K562 (cell line): ENCODE measurements around the gene MTF1. TPM values are rescaled to one million over a fixed set of nuclear protein-coding genes. Genes with fewer than 3 reads are reported as not detected.
A peak's percentile ranks its signal among the peaks of the same experiment; 100 is the strongest.

Source experiments
- ATAC-seq: fragments of 200-7000 bp; cut with Tn5 transposase; 3 replicates; pipeline ENCODE4 v1.9.1; 2020; ENCODE audit warnings: moderate library complexity
- BruUV-seq: library from RNA; stranded (reverse); fragments of 400-500 nt; replicated peaks from 2 replicates; lab custom pipeline; 2021; lab: Mats Ljungman, UMichigan
- CTCF ChIA-PET: fragments of 300-600 bp; formaldehyde crosslinking; extraction: SDS; loops from one replicate; lab custom pipeline; 2021; ENCODE audit warnings: low intra/inter-chr PET ratio; lab: Yijun Ruan, JAX
- POLR2A ChIA-PET: fragments of 300-600, 350-650 bp; sonication (Branson Sonifier 250); formaldehyde crosslinking; extraction: SDS; loops from one replicate; lab custom pipeline; 2021; ENCODE audit warnings: antibody characterized with exemption, inconsistent platforms; lab: Yijun Ruan, JAX
- DNase-seq, 4 experiments: peaks; one replicate each; pipeline versions ENCODE4 v3.0.0 to v3.0.0-alpha.2; 2011 to 2018; ENCODE audit warnings: low spot score in 3 of 4, mixed read lengths in 3 of 4; ENCODE audit errors: extremely low read depth in 1 of 4
- FAIRE-seq: peaks from 2 replicates; lab custom pipeline; 2011; peaks lifted over from hg19 to GRCh38; lab: Jason Lieb, UNC
- H2AFZ ChIP-seq: 2 replicates; pipeline ENCODE4 v1.6.0; 2011; ENCODE audit warnings: low read depth, low read length, control low read depth, inconsistent platforms
- H3K27ac ChIP-seq: fragments of 200-600 bp; 3 replicates; pipeline ENCODE4 v1.8.0; 2011; ENCODE audit warnings: low read depth, mild to moderate bottlenecking, control low read depth, inconsistent platforms, low read length, moderate library complexity, mixed read lengths; ENCODE audit errors: extremely low read depth
- H3K27me3 ChIP-seq, 2 experiments: fragments of 300-600 bp in 1 of 2; 2 replicates in 1 of 2; 3 replicates in 1 of 2; pipeline versions ENCODE4 v1.6.0 to v1.8.0; 2011; ENCODE audit warnings: inconsistent platforms in 2 of 2, low read length in 2 of 2, mild to moderate bottlenecking in 1 of 2, mixed read lengths in 1 of 2, moderate library complexity in 1 of 2; ENCODE audit not compliant: control insufficient read depth in 2 of 2, insufficient read depth in 2 of 2
- H3K36me3 ChIP-seq: fragments of 300-600 bp; 3 replicates; pipeline ENCODE4 v1.8.0; 2011; ENCODE audit warnings: mild to moderate bottlenecking, low read length, inconsistent platforms; ENCODE audit not compliant: control insufficient read depth, insufficient read depth
- H3K4me1 ChIP-seq, 2 experiments: fragments of 200-600 bp in 1 of 2; replicated peaks in 1 of 2; 2 replicates in 1 of 2; 3 replicates in 1 of 2; pipeline versions ENCODE4 v1.5.1 to v1.8.0; 2011; ENCODE audit warnings: inconsistent platforms in 2 of 2, low read length in 2 of 2, mild to moderate bottlenecking in 1 of 2, mixed read lengths in 1 of 2, moderate library complexity in 1 of 2; ENCODE audit not compliant: control insufficient read depth in 2 of 2, insufficient read depth in 2 of 2
- H3K4me2 ChIP-seq: 2 replicates; pipeline ENCODE4 v1.6.1; 2011; ENCODE audit warnings: low read length, control low read depth, inconsistent platforms, mixed read lengths; ENCODE audit not compliant: insufficient read depth
- H3K4me3 ChIP-seq: fragments of 200-600 bp; sonication (generic), shearing (Covaris generic); 2 replicates; pipeline ENCODE4 v1.5.1; 2016; ENCODE audit warnings: control low read depth, inconsistent platforms
- H3K79me2 ChIP-seq: fragments of 200-600 bp; 3 replicates; pipeline ENCODE4 v1.8.0; 2011; ENCODE audit warnings: low read length, inconsistent platforms; ENCODE audit not compliant: control insufficient read depth, insufficient read depth
- H3K9ac ChIP-seq, 2 experiments: 2 replicates each; pipeline versions ENCODE4 v1.6.0 to v1.6.1; 2011; ENCODE audit warnings: low read depth in 2 of 2, low read length in 2 of 2, control low read depth in 1 of 2, inconsistent platforms in 1 of 2, mild to moderate bottlenecking in 1 of 2, mixed read lengths in 1 of 2; ENCODE audit not compliant: insufficient read depth in 1 of 2
- H3K9me1 ChIP-seq: one replicate; pipeline ENCODE4 v1.6.0; 2011; ENCODE audit warnings: inconsistent platforms, mild to moderate bottlenecking, low read length, moderate library complexity; ENCODE audit not compliant: control insufficient read depth, insufficient read depth
- H3K9me3 ChIP-seq: replicated peaks from 2 replicates; pipeline ENCODE4 v1.5.1; 2011; ENCODE audit warnings: low read depth, low read length, inconsistent platforms; ENCODE audit not compliant: control insufficient read depth, insufficient read depth
- H4K20me1 ChIP-seq: replicated peaks from 2 replicates; pipeline ENCODE4 v1.6.1; 2011; ENCODE audit warnings: low read length, inconsistent platforms, mixed read lengths; ENCODE audit not compliant: control insufficient read depth, insufficient read depth
- BCL6 ChIP-seq: fragments of 250-450 bp; sonication (Bioruptor Pico); IDR thresholded peaks from 2 replicates; pipeline ENCODE4 v1.4.0; 2020
- BRF1 ChIP-seq: IDR thresholded peaks from 3 replicates; pipeline ENCODE4 v1.6.1; 2011; ENCODE audit warnings: borderline replicate concordance, mild to moderate bottlenecking; ENCODE audit not compliant: insufficient read length; ENCODE audit errors: extremely low read depth
- CUX1 ChIP-seq: fragments of 200-800 bp; sonication (Bioruptor generic); IDR thresholded peaks from 2 replicates; pipeline ENCODE4 v1.6.1; 2016; ENCODE audit warnings: missing genetic modification characterization, missing compliant biosample characterization
- RUNX1 ChIP-seq: sonication (generic); IDR thresholded peaks from 2 replicates; pipeline ENCODE4 v1.6.1; 2016; ENCODE audit warnings: antibody characterized with exemption, low read depth
- TCF7L2 ChIP-seq: fragments of 150-350 bp; IDR thresholded peaks from 2 replicates; pipeline ENCODE4 v1.6.1; 2016; ENCODE audit warnings: low read depth, mild to moderate bottlenecking, low read length, moderate library complexity
- WHSC1 ChIP-seq: IDR thresholded peaks from one replicate; pipeline ENCODE4 v1.6.1; 2012; ENCODE audit warnings: low read length, control low read depth, inconsistent platforms
- WGBS: fragments of 100-300 bp; shearing (Covaris generic); methylation state at CpG from one replicate; pipeline ENCODE4 v1.1.6; 2016; ENCODE audit warnings: low coverage, mixed read lengths; ENCODE audit not compliant: insufficient coverage; ENCODE audit errors: missing lambda C conversion rate; 5-methylcytosine and 5-hydroxymethylcytosine counted together
- in situ Hi-C: fragments of 300-500 bp; cut with MboI; formaldehyde crosslinking; loops from 4 replicates; pipeline ENCODE4 v1.15.0; 2018; ENCODE audit warnings: inconsistent platforms, mixed read lengths
- intact Hi-C: fragments of 100-400 bp; cut with micrococcal nuclease; formaldehyde crosslinking; loops from 2 replicates; pipeline ENCODE4 v1.14.2; 2022
- polyA plus RNA-seq, 8 experiments: library from polyadenylated mRNA; depleted of rRNA in 4 of 8; stranded (reverse) in 5 of 8; unstranded in 3 of 8; fragments of >200 nt; fragmentation: Nextera tagmentation in 2 of 8; fragmentation: Illumina TruSeq in 1 of 8; extraction: Ambion mirVana in 2 of 8; extraction: Trizol in 1 of 8; gene quantifications; 2 replicates each; pipeline versions ENCODE4 v1.2.1 to v1.2.3, GENCODE V29; 2011 to 2014; ENCODE audit warnings: inconsistent platforms in 1 of 8, missing spikeins in 1 of 8
- total RNA-seq, 7 experiments: library from RNA; depleted of rRNA in 6 of 7; stranded (reverse); fragments of >200 nt in 6 of 7; fragmentation: Illumina TruSeq in 2 of 7; extraction: Trizol in 2 of 7; gene quantifications; 2 replicates each; pipeline versions ENCODE4 v1.2.1 to v1.2.3, GENCODE V29; 2011 to 2021; ENCODE audit warnings: low replicate concordance in 1 of 7
- TF ChIP-seq, protein P1 (sequence below), 3 experiments: IDR thresholded peaks in 2 of 3; conservative IDR thresholded peaks in 1 of 3; 2 replicates each; pipeline ENCODE4 v1.5.1; 2011 to 2012; ENCODE audit warnings: low read length in 3 of 3, mild to moderate bottlenecking in 3 of 3, control low read depth in 2 of 3, improper control_type of control experiment in 1 of 3, inconsistent platforms in 1 of 3, low read depth in 1 of 3, mixed read lengths in 1 of 3, moderate library complexity in 1 of 3; ENCODE audit not compliant: insufficient read depth in 2 of 3

The MTF1 gene
- total and polyA plus RNA-seq, 9 of the 15 experiments (the other 6 are each of a cell fraction or from before 2014, with no cell fraction given): 1.1 to 12.2 (median 4.3) TPM

DNA sequence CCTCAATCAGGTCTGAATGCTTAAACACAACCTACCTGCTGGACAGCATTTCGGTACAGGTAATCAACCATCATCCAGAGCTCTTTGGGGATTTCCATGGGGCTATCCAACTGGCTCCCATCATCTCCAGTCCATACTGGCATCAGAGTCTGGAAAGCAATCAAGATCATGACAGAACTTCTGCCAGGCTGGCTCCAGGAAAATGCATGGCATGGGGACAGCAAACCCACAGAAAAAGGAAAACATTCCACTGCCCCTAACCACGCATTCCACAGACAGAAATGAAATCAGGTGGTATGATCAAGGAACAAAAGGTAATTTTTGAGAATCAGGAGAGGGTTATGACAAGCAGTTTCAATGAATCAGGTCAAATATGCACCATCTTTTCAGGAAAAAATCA lies 9.1 kb upstream of the MTF1 start (continued):
- TF ChIP-seq TCF7L2: no peak
- no peak for TF ChIP-seq BCL6 (CRISPR knock-in tag)
- TF ChIP-seq WHSC1: no peak
- no peak for TF ChIP-seq RUNX1
- no peak for TF ChIP-seq BRF1

DNA sequence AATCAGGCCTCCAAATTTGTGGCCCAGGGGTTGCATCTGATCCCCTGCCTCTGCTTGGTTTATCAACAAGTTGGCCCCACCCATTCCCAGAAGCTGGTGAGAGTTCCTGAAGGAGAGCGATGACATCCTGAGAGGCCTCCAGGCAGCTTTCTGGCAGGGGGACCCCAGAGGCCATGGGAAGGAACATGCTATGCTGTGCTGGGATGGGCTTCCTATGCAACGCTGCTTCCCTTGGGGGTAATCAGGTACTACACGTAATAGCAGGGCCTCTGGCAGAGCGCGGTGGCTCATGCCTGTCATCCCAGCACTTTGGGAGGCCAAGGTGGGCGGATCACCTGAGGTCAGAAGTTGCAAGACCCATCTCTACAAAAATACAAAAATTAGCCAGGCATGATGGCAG lies 8.4 kb upstream of the MTF1 start:
- FAIRE-seq (no peak), DNase-seq (peak in 3 of 4 experiments; percentile 25 to 44 (median 34)), ATAC-seq (peak; percentile 79)
- H3K4me3 ChIP-seq: no peak overlapping the region
- BruUV-seq: no TSS peak
- TF ChIP-seq, protein P1, sequence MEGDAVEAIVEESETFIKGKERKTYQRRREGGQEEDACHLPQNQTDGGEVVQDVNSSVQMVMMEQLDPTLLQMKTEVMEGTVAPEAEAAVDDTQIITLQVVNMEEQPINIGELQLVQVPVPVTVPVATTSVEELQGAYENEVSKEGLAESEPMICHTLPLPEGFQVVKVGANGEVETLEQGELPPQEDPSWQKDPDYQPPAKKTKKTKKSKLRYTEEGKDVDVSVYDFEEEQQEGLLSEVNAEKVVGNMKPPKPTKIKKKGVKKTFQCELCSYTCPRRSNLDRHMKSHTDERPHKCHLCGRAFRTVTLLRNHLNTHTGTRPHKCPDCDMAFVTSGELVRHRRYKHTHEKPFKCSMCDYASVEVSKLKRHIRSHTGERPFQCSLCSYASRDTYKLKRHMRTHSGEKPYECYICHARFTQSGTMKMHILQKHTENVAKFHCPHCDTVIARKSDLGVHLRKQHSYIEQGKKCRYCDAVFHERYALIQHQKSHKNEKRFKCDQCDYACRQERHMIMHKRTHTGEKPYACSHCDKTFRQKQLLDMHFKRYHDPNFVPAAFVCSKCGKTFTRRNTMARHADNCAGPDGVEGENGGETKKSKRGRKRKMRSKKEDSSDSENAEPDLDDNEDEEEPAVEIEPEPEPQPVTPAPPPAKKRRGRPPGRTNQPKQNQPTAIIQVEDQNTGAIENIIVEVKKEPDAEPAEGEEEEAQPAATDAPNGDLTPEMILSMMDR (IDR thresholded peaks at IDR 0.05 in 2 of 3, conservative IDR thresholded peaks at IDR 0.05 in 1 of 3; ENCODE audit: insufficient read depth in 2 of 3, low read depth in 1 of 3, low read length in 3 of 3): peak; percentile 11 to 33 (median 11); a peak in 1 of 6 replicates
- no peak for TF ChIP-seq CUX1 (CRISPR knock-in tag)
- no peak overlapping the region for H3K4me2 ChIP-seq
- intact Hi-C loops: no loop called here
- no peaks in the 10 kb centered on the region for H3K27me3 ChIP-seq
- CTCF ChIA-PET: interaction anchor here (0.7 kb wide), 1 partner anchor 1923 kb away, joined by 3 read pairs; no protein-coding TSS in a partner anchor
- in situ Hi-C loops: no loop called here
- H3K79me2 ChIP-seq: no peaks in the 10 kb centered on the region
- H3K9ac ChIP-seq: peak overlapping the region in 1 of 2 experiments; percentile 69; a peak in 2 of 4 replicates
- POLR2A ChIA-PET: interaction anchor here (0.6 kb wide), 1 partner anchor 352 kb away, joined by 3 read pairs; no protein-coding TSS in a partner anchor
- H3K4me1 ChIP-seq: peaks cover 3 to 8% of the 10 kb centered on the region in 2 experiments; a peak in 4 of 5 replicates
- H2AFZ ChIP-seq: no peak overlapping the region
- no peak overlapping the region for H3K27ac ChIP-seq
- H4K20me1 ChIP-seq: no peaks in the 10 kb centered on the region
- no peaks in the 10 kb centered on the region for H3K9me1 ChIP-seq
- no peaks in the 10 kb centered on the region for H3K9me3 ChIP-seq
- 84% methylated on average over 6 of the region's 6 CpGs for WGBS
- H3K36me3 ChIP-seq: peaks cover 58% of the 10 kb centered on the region
